OCI-LY3 (cell line): ENCODE measurements around the gene SYPL2.

Experiments used
- H2AFZ ChIP-seq: fragments of 200-600, 300-600 bp; shearing (Covaris generic); 2 replicates; pipeline ENCODE4 v1.6.0; 2014; ENCODE audit warnings: antibody characterized with exemption, low read depth, low read length
- H3K27ac ChIP-seq: fragments of 200-600, 300-600 bp; sonication (generic); 2 replicates; pipeline ENCODE4 v1.5.1; 2014; ENCODE audit warnings: mild to moderate bottlenecking, low read length, moderate library complexity, mixed read lengths
- H3K27me3 ChIP-seq: fragments of 200-600, 300-600 bp; sonication (generic); 2 replicates; pipeline ENCODE4 v1.6.1; 2014; ENCODE audit warnings: low read depth, low read length, mixed read lengths
- H3K36me3 ChIP-seq: fragments of 200-600, 300-600 bp; sonication (generic); replicated peaks from 2 replicates; pipeline ENCODE3; 2014; ENCODE audit warnings: low read depth, low read length, mixed read lengths
- H3K4me1 ChIP-seq: fragments of 300-600, 200-600 bp; sonication (generic); 2 replicates; pipeline ENCODE4 v1.6.1; 2014; ENCODE audit warnings: low read length, mixed read lengths
- H3K4me2 ChIP-seq: fragments of 200-600, 300-600 bp; sonication (generic); 2 replicates; pipeline ENCODE4 v1.6.1; 2014; ENCODE audit warnings: low read length, mixed read lengths
- H3K4me3 ChIP-seq: fragments of 300-600, 200-600 bp; sonication (generic); 2 replicates; pipeline ENCODE4 v1.5.1; 2014; ENCODE audit warnings: antibody characterized with exemption, mild to moderate bottlenecking, low read length, moderate library complexity
- H3K79me2 ChIP-seq: fragments of 300-600, 200-600 bp; shearing (Covaris generic); 2 replicates; pipeline ENCODE4 v1.6.1; 2014; ENCODE audit warnings: mild to moderate bottlenecking, low read length, mixed read lengths
- H3K9ac ChIP-seq: fragments of 300-600, 200-600 bp; shearing (Covaris generic); 2 replicates; pipeline ENCODE4 v1.6.0; 2014; ENCODE audit warnings: mild to moderate bottlenecking, low read length, moderate library complexity
- H3K9me3 ChIP-seq: fragments of 200-600, 300-600 bp; shearing (Covaris generic); 2 replicates; pipeline ENCODE4 v1.6.1; 2014; ENCODE audit warnings: low read length, mixed read lengths; ENCODE audit not compliant: insufficient read depth
- H4K20me1 ChIP-seq: fragments of 200-600, 300-600 bp; sonication (generic); 2 replicates; pipeline ENCODE4 v1.6.1; 2016; ENCODE audit warnings: low read length, mixed read lengths; ENCODE audit not compliant: insufficient read depth
- EZH2phosphoT487 ChIP-seq: fragments of 200-600 bp; shearing (Covaris generic); IDR thresholded peaks from 2 replicates; pipeline ENCODE4 v1.6.1; 2018; ENCODE audit warnings: antibody characterized with exemption, mixed run types, low read depth
- TF ChIP-seq, protein P1 (sequence below): fragments of 200-600, 300-600 bp; sonication (generic); IDR thresholded peaks from 2 replicates; pipeline ENCODE4 v1.5.1; 2014; ENCODE audit warnings: antibody characterized with exemption, low read length, low read depth

Gene SYPL2

GRCh38 chr1:109517337-109517736, 51.0 kb downstream of the SYPL2 start:
- Histone ChIP-seq H2AFZ (no peak overlapping the region), H3K9ac (no peak overlapping the region), H3K4me2 (no peak overlapping the region), H3K79me2 (no peaks in the 10 kb centered on the region), H3K4me1 (peaks cover 14% of the 10 kb centered on the region), H3K27ac (no peak overlapping the region), H3K9me3 (no peaks in the 10 kb centered on the region), H3K27me3 (no peaks in the 10 kb centered on the region), H3K4me3 (no peak overlapping the region), H3K36me3 (no peaks in the 10 kb centered on the region), H4K20me1 (no peaks in the 10 kb centered on the region)
- TF ChIP-seq, protein P1, sequence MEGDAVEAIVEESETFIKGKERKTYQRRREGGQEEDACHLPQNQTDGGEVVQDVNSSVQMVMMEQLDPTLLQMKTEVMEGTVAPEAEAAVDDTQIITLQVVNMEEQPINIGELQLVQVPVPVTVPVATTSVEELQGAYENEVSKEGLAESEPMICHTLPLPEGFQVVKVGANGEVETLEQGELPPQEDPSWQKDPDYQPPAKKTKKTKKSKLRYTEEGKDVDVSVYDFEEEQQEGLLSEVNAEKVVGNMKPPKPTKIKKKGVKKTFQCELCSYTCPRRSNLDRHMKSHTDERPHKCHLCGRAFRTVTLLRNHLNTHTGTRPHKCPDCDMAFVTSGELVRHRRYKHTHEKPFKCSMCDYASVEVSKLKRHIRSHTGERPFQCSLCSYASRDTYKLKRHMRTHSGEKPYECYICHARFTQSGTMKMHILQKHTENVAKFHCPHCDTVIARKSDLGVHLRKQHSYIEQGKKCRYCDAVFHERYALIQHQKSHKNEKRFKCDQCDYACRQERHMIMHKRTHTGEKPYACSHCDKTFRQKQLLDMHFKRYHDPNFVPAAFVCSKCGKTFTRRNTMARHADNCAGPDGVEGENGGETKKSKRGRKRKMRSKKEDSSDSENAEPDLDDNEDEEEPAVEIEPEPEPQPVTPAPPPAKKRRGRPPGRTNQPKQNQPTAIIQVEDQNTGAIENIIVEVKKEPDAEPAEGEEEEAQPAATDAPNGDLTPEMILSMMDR, result no peak
- TF ChIP-seq EZH2phosphoT487, result no peak

GRCh38 chr1:109521002-109521951, 54.9 kb downstream of the SYPL2 start:
- Histone ChIP-seq H4K20me1 (no peaks in the 10 kb centered on the region), H3K4me1 (peaks cover 24% of the 10 kb centered on the region), H3K79me2 (no peaks in the 10 kb centered on the region), H3K9ac (no peak overlapping the region), H3K4me2 (no peak overlapping the region), H2AFZ (no peak overlapping the region), H3K36me3 (no peaks in the 10 kb centered on the region), H3K27me3 (no peaks in the 10 kb centered on the region), H3K27ac (no peak overlapping the region), H3K9me3 (no peaks in the 10 kb centered on the region), H3K4me3 (no peak overlapping the region)
- no peak for TF ChIP-seq EZH2phosphoT487

- Histone ChIP-seq H3K27ac (no peak overlapping the region), H3K27me3 (no peaks in the 10 kb centered on the region), H2AFZ (no peak overlapping the region), H3K79me2 (no peaks in the 10 kb centered on the region), H3K4me3 (no peak overlapping the region), H3K9me3 (no peaks in the 10 kb centered on the region), H3K4me2 (no peak overlapping the region), H3K9ac (no peak overlapping the region), H3K4me1 (peaks cover 30% of the 10 kb centered on the region), H3K36me3 (no peaks in the 10 kb centered on the region), H4K20me1 (no peaks in the 10 kb centered on the region)
- TF ChIP-seq, protein P1, result no peak
- no peak for TF ChIP-seq EZH2phosphoT487
Observed at GRCh38 chr1:109522026-109522425, 55.7 kb downstream of the SYPL2 start.

DNA sequence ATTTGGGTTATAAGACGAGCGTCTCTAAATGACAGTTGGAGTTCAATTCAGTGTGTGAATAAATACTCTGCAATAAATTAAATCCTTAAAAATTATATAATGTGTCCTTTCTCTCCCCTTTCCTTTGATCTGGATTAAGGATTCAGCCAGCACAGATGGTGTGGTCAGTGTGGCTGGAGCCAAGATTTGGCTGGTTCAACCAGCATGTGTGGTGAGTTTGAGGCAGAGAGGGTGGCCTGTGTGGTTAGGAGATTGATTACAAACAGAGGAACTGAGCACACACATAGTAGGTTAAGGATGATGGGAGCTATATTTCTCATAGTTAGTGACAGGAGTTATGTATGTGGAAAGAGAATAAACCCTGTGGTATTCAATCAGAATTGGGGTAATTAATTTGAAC, 57.4 kb downstream of the SYPL2 start:
- Histone ChIP-seq H3K27ac (no peak overlapping the region), H2AFZ (no peak overlapping the region), H3K4me1 (peaks cover 38% of the 10 kb centered on the region), H4K20me1 (no peaks in the 10 kb centered on the region), H3K27me3 (no peaks in the 10 kb centered on the region), H3K4me3 (no peak overlapping the region), H3K9ac (no peak overlapping the region), H3K4me2 (no peak overlapping the region), H3K79me2 (no peaks in the 10 kb centered on the region), H3K36me3 (no peaks in the 10 kb centered on the region), H3K9me3 (no peaks in the 10 kb centered on the region)
- no peak for TF ChIP-seq EZH2phosphoT487
- TF ChIP-seq, protein P1, result no peak
